GM10847 (cell line): ENCODE measurements around the gene USP47.

ENCODE experiments used
- POLR2A ChIP-seq: IDR thresholded peaks from 2 replicates; pipeline ENCODE4 v1.6.1; 2011; ENCODE audit not compliant: insufficient read length; ENCODE audit errors: extremely low read depth

Gene USP47

DNA sequence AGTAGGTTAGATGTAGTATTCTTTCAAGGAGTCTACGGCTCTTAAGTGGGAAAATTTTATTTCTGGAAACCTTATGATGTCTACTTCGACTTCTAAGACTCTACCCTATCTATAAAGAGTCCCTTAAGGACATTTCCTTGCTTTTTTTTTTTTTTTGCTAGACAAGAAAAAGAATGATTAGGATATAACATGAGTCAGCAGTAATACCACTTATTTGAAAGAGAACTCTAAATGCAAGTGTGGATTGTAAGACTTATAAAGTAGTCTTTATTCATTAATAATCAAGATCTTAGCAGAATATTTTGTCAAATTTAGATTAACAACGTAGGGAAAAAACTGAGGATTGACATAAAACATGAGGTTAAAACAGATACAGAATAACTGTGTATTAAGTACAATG, 95.7 kb downstream of the USP47 start:
- no peak for TF ChIP-seq POLR2A

DNA sequence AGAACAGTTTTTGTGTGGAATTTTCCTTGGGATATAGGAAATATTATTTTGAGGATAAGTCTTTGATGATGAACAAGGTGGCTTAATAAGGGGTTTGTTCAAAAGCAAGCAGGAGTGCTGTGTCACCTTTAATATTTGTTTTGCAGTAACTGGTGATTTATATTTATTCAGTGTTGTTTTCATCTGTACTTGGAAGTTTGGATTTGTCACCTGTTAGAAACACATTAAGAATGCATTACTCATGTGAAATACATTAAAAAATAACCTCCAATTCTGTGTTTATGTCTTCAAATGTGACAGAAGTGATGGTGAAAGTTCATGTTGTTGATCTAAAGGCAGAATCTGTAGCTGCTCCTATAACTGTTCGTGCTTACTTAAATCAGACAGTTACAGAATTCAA, 96.2 kb downstream of the USP47 start:
- no peak for TF ChIP-seq POLR2A

DNA sequence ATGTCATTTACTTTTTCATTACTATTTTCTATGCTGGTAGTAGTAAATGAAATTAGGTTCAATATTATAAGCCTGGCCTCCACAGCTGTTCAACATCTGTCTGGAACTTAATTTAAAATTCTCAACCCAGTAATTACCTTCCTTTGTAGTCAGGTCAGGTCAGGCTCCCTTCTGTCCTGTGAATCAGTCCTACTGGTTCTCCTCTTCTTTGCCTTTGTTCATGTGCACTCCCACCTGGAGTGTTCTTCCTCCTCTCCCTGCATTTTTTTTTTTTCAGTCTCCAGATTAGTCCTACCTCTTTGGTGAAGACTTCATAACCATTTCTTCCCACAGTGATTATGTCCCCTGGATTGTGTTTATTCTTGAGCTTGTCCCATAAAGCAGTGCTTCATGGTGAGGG, 98.8 kb downstream of the USP47 start:
- TF ChIP-seq POLR2A: no peak

DNA sequence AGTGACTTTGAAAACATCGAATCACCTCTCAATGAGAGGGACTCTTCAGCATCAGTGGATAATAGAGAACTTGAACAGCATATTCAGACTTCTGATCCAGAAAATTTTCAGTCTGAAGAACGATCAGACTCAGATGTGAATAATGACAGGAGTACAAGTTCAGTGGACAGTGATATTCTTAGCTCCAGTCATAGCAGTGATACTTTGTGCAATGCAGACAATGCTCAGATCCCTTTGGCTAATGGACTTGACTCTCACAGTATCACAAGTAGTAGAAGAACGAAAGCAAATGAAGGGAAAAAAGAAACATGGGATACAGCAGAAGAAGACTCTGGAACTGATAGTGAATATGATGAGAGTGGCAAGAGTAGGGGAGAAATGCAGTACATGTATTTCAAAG, 100.9 kb downstream of the USP47 start:
- no peak for TF ChIP-seq POLR2A

DNA sequence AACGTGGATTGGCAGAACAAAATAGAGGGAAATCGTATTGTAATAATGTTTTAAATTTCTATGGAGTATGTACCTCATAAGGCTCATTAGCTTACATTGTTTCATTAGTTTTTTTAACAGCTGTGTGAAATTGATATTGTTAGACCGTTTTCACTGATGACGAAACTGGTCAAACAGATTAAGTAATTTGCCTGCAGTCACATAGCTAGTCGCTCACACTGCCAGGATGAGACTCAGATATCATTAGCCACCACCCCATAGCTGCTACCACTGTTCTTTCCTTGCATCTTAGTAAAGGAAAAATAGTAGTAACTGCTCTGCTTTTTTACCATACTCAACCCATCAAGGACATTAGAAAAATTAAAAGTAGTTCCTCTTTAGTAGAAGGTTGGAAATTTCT, 102.7 kb downstream of the USP47 start:
- no peak for TF ChIP-seq POLR2A

DNA sequence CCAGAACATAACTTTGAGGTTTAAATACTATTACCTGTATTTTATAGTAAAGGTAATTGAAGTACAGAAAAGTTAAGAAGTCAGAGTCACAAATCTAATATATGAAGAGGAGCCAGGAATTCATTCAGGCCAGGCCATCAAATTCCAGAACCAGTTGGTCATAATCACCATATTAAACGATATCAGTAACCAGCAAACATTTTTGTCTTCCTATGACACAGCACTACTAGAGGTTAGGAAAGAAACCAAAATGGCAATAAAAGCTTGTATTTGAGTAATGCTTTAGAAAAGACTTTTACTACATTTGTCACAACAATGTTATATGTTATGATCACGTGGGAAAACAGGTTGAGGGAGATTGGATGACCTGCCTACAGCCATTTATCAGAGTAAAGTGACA, 104.4 kb downstream of the USP47 start:
- TF ChIP-seq POLR2A: no peak

DNA sequence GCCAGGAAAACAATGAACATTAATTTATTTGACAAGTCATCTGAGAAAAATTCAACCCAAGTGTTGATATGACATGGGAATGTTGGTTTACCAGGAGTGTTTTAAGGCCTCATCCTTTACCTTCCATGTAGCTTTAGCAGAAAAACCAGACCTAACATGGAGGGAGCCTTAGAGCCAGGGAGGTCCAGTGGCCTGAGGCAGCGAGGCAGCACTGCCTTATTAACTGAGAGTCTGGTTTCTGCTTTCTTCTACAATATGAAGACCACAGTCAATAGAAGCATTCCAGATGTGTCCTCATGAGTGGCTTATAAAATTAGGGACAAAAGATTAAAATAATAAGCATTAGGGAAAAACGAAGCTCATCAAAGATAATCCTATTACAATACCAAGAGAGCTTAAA, 105.1 kb downstream of the USP47 start:
- TF ChIP-seq POLR2A: no peak

DNA sequence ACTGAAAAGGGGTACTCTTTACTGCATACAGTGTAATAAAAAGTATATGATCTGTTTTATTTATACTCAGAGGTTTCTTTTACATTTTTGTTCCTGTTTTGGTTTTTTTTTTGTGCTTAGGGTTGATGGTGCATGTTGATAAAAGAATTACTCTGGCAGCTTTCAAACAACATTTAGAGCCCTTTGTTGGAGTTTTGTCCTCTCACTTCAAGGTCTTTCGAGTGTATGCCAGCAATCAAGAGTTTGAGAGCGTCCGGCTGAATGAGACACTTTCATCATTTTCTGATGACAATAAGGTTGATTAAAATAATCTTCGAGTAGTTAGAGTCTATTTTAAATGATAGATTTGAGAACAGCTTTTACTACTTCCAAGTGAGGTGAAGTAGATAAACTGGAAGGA, 106.1 kb downstream of the USP47 start:
- TF ChIP-seq POLR2A: no peak

DNA sequence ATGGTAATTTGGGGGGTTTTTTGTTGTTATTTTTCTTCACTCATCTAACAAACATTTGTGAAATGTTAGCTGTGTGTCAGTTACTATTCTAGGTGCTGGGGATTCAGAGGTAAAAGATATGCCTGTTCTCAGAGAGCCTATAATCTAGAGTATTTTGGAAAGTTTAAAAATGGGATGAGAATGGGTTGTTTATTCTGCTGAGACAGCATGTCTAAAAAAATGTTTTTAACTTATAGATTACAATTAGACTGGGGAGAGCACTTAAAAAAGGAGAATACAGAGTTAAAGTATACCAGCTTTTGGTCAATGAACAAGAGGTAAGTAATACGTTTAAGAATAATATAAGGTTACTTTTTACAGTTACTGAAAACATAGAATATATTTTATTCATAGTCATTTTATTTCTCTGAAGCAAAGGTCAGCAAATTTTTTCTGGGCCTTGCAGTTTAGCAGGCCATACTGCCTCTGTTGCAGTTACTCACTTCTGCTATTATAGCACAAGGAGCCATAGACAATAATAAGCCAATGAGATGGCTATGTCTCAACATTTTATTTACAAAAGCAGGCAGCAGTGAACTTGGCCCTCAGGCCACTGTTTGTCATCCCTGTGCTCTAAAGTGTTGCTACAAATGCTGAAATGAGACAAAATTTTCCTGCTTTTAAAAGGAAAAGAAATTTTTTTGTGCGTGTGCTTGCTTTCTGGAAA, 106.6 kb downstream of the USP47 start:
- TF ChIP-seq POLR2A: no peak

DNA sequence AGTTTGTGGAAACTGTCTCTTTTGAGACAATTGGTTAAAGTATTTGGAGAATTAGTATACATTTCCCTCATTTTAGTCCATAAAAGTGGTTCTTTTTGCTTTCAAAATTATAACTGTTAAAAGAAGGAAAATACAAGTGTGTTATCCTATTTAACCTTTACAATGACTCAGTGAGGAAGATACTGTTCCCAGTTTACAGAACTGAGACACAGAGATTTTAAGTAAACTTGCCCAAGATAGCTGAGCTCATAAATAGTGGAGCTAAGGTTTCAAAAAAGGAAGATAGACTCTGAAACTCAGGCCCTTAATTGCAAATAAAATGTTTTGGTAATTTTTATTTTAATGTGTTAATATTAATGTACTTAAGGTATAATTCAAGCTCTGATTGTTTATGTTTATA, 107.7 kb downstream of the USP47 start:
- no peak for TF ChIP-seq POLR2A

DNA sequence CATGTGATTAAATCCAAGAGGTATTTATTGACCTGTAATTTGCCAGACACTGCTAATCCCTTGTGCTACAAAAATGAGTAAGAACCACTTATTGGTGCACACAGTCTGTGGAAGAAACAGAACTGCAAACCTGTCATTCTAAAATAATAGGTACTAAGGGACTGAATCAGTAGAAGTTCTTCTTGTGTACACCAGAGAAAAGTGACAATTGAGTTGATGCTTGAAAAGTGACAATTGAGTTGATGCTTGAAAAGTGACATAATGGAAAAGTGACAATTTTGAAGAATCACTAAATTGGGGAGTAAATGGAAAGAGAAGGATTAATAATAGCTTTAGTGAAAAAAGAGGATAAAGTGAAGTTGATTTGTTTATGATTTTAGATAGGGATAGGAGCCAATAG, 110.3 kb downstream of the USP47 start:
- no peak for TF ChIP-seq POLR2A

DNA sequence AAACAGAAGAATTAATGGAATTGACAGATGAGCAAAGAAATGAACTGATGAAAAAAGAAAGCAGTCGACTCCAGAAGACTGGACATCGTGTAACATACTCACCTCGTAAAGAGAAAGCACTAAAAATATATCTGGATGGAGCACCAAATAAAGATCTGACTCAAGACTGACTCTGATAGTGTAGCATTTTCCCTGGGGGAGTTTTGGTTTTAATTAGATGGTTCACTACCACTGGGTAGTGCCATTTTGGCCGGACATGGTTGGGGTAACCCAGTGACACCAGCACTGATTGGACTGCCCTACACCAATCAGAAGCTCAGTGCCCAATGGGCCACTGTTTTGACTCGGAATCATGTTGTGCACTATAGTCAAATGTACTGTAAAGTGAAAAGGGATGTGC, 114.2 kb downstream of the USP47 start:
- TF ChIP-seq POLR2A: no peak

DNA sequence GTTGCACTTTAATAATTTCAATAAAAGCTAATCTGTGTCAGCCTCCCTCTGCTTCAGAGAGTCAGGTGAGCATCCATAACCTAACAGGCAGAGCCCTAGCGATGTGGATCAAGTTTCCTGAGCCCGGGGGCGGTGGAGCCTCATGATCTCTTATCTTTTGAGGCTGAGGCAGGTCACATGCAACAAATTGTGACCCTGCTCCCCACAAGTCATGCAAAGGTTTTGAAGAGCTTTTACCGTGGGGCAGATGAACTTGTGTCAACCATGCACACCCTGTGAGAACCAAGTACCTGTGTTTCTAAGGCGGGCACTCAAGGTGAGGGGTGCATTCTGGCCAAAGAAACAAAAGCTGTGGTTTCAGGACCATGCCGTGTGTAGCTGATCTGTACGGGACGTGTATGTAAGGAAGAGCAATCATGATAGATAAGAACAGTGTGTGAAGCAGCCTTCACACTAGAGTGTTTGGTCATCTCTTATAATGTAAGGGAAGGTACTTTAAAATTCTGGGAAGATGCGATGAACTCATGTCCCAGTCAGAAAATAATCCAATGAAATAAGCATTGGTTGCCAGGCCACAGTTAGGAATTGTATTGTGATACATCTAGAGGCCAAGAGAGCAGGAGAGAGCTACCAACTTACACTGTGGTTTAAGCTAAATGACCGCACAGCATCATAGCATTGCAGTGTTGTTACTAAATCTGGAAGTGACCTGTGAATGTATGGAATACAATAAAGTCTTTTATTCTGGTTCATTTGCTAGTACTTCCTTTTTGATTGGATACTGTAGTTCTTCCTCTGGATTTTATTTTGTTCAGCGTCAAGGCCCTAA, 116.8 kb downstream of the USP47 start:
- TF ChIP-seq POLR2A: no peak

DNA sequence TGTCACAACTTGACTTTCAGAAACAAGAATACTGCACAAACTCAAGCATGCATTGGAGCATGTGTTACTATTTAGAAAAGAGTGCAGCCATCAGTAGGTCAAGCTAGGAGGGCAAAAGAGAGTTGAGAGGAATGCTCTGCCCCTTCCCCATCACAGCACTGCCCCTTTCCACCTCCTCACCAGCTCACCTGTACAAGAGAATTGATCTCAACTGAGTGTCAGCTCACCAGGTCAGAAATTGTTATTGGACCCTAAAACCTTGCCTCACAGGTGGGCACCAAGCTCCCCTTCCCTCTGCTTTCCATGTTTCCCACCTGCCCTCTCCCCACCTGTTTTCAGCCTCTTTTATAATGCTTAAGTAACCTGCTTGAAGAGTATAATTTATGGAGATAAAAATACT, 117.8 kb downstream of the USP47 start:
- TF ChIP-seq POLR2A: no peak

DNA sequence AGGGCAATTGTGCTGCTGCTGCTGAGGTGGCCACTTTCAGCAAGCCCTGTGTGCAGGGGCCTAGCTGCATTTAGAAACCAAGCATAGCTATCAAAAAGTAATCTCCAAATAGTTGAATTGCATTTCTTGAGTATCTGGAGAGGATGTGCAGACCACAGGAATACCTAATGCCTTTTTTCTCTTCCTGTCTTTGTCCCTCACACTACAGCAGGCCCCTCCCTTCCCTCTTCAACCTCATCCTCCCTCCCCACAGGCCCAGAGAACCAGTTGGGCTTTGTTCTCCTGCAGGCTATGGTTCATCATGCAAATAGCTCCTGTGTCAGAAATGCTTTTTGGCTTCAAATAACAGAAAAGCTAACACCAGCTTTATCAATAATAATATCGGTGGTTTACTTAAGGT, 118.9 kb downstream of the USP47 start:
- TF ChIP-seq POLR2A: no peak

DNA sequence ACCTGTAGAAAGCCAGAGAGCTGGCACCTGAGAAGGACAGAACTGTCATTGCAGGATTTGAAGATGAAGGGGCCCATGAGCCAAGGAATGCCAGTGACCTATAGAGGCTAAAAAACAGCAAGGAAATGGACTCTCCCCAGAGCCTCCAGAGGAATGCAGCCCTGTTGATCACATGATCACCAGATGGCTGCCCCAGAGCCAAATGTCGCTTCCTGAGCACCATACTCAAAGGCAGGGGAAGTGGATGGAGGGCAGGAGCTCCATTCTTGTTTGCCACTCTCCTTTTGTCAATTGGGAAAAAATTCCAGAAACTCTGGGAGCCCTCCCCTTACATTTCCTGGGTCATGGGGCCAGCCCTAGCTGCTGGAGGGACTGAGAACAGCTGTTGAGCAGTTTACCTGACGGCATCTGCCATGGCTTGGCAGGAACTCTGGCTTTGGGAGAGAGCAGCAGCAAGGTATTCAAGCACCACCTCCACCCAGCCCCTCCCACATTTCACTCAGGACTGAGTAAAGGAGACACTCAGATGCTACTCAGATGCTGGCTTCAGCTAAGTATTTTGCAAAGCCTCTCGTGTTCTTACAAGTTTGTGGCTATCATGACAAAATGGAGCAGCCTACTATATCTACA, 119.7 kb downstream of the USP47 start:
- no peak for TF ChIP-seq POLR2A
